Panc1 (cell line): ENCODE data around the gene EYA2.

Experiments
- POLR2AphosphoS5 ChIP-seq: IDR thresholded peaks from 2 replicates; pipeline ENCODE4 v1.6.1; 2012; ENCODE audit warnings: mild to moderate bottlenecking, low read depth, low read length, moderate library complexity
- SIN3A ChIP-seq: IDR thresholded peaks from 2 replicates; pipeline ENCODE4 v1.6.1; 2012; ENCODE audit warnings: low read depth, mild to moderate bottlenecking, low read length, moderate library complexity, borderline replicate concordance; ENCODE audit not compliant: insufficient read depth
- TF ChIP-seq, protein P1 (sequence below): fragments of 450-650 bp; IDR thresholded peaks from 2 replicates; pipeline ENCODE4 v1.5.1; 2017; ENCODE audit warnings: mild to moderate bottlenecking

GRCh38 chr20:47049771-47050170, 155.1 kb downstream of the EYA2 start:
- TF ChIP-seq, protein P1, sequence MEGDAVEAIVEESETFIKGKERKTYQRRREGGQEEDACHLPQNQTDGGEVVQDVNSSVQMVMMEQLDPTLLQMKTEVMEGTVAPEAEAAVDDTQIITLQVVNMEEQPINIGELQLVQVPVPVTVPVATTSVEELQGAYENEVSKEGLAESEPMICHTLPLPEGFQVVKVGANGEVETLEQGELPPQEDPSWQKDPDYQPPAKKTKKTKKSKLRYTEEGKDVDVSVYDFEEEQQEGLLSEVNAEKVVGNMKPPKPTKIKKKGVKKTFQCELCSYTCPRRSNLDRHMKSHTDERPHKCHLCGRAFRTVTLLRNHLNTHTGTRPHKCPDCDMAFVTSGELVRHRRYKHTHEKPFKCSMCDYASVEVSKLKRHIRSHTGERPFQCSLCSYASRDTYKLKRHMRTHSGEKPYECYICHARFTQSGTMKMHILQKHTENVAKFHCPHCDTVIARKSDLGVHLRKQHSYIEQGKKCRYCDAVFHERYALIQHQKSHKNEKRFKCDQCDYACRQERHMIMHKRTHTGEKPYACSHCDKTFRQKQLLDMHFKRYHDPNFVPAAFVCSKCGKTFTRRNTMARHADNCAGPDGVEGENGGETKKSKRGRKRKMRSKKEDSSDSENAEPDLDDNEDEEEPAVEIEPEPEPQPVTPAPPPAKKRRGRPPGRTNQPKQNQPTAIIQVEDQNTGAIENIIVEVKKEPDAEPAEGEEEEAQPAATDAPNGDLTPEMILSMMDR, result no peak
- TF ChIP-seq POLR2AphosphoS5, result no peak
- TF ChIP-seq SIN3A, result no peak
